ENCODE results near the gene SHKBP1.

GRCh38 chr19:40608957-40609356 is 32.3 kb downstream of the SHKBP1 start:
- TF ChIP-seq NR2C1 (IDR thresholded peaks at IDR 0.05) = no peak
- no peak for TF ChIP-seq NR2C1 (tag; IDR thresholded peaks at IDR 0.05)
- TF ChIP-seq ETS1 (conservative IDR thresholded peaks at IDR 0.05; ENCODE audit: control insufficient read depth, low read depth, low read length) = no peak
- TF ChIP-seq TEAD2 (tag; IDR thresholded peaks at IDR 0.05) = no peak
- no peak for TF ChIP-seq EP300 (IDR thresholded peaks at IDR 0.05; ENCODE audit: low read length)
- TF ChIP-seq NFXL1 (CRISPR knock-in tag; IDR thresholded peaks at IDR 0.05) = no peak
- TF ChIP-seq OTX1 (CRISPR knock-in tag; IDR thresholded peaks at IDR 0.05) = no peak
- TF ChIP-seq CTCF (IDR thresholded peaks at IDR 0.05 in 2 of 3, conservative IDR thresholded peaks at IDR 0.05 in 1 of 3; ENCODE audit: insufficient read depth in 2 of 3, low read depth in 1 of 3, low read length in 3 of 3) = no peak
- TF ChIP-seq ZNF699 (CRISPR knock-in tag; IDR thresholded peaks at IDR 0.05; ENCODE audit: insufficient replicate concordance) = no peak
- no peak for TF ChIP-seq RERE (CRISPR knock-in tag; IDR thresholded peaks at IDR 0.05; ENCODE audit: borderline replicate concordance)
- TF ChIP-seq NCOA6 (IDR thresholded peaks at IDR 0.05) = no peak
- no peak for TF ChIP-seq CREB5 (CRISPR knock-in tag; IDR thresholded peaks at IDR 0.05)

Measured in K562 (cell line).